ENCODE data around the gene FAM78A.

Gene FAM78A

GRCh38 chr9:131276094-131276888 lies at the start of gene FAM78A:
Gene FAM78A, minus strand, starts transcription at chr9:131276510. Its CDS starts 331 bp downstream, at chr9:131276179.
- no peak for DNase-seq (ENCODE audit: low spot score)

- DNase-seq (ENCODE audit: low spot score) = no peak
Measured at GRCh38 chr9:131324736-131325679, 48.7 kb upstream of the FAM78A start.

- DNase-seq (ENCODE audit: low spot score) = no peak
Measured at GRCh38 chr9:131323629-131324028, 47.3 kb upstream of the FAM78A start.

- DNase-seq (ENCODE audit: low spot score) = no peak
Measured at GRCh38 chr9:131320031-131320685, 43.8 kb upstream of the FAM78A start.

DNA sequence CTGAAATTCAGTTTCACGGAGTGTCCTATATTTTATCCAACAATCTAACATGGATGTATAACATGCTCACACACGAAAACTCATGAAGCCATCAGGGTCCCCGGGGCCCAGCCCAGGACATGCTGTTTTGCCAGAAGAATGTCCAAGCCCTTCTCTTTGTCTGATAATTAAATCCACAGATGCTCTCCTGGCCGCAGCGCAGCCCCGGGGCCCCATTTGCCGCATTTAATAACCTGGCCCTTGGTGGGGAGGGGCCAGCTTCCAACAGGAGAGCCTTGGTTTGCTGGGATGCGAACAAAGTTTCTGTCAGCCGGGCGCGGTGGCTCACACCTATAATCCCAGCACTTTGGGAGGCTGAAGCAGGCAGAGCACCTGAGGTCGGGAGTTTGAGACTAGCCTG lies 43.2 kb upstream of the FAM78A start:
- DNase-seq (ENCODE audit: low spot score) = no peak

DNA sequence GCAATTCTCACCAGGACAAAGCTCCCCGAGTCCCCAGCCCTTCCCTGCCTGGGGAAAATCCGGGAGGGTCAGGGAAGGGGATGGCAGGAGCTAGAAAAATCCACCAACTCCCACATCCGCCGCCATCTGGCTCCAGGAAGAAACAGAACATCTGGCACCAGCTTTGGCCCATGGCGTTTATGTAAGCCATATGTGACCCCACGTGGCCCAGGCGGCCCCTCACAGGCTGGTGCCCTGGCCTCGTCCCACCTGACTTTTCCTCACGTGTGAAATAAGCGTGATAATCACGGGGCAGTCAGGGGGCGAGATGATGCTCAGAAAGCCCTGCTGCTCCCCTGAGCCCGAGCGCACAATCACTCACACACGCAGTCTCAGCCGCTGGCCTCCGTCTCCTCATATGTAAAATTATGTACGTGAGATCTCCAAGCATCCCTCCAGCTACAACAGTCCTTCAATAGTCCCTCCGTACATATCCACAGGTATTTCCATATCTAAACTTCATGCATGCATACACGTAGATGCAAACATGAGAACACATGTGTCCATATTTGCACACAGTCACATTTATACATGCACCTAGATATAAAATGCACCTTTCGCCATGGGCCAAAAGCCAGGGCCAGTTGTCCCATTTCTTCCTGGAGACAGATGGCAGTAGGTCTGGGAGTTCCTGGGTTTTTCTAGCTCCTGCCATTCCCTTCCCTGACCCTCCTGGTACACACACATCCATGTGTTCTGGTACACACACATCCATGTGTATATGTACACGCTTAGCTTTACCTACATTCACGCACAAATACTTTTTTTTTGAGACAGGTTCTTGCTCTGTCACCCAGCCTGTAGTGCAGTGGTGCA lies 42.1 kb upstream of the FAM78A start:
- no peak for DNase-seq (ENCODE audit: low spot score)

DNA sequence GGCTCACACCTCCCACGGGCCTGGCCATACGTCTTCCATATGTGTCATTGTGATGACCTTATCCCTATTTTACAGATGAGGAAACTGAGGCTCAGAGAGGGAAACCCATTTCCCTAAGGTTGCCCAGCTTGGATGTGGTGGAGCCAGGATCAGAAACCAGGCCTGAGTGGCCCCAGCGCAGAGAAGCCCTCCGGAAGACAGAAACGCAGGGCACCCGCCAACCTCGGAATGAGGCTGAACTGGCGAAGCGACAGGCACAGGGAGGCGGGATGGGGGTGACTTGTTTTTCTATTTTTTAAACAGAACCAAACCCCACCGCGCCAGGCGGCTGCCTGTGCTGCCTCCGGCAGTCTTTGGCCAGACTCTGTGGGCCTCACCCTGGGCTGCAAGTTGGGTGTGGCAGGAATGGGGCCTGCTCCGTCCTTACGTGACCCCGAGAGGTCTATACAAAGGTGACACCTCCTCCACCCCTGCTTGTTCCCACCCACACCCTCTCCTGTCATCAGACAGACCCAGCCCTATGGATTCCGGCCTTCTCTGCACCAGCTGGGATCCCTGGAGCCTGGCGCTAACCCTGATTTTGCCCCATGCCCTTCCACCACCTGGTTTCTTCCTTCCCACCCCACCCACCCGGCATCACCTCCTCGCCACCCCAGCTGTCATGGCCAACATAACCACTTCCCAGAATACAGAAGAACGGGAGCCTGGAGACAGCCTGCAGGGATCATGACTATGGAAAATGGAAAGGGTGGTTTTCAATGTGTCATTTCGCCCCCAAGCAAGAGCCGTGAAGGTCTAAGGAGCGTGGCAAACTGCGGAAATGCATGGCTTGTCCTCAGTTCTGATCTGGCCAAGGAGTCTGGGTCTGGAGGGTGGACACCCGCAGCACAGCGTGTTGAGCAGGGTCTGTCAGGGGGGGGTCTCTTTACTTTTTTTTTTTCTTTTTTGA lies 36.8 kb upstream of the FAM78A start:
- DNase-seq (ENCODE audit: low spot score) = no peak

DNA sequence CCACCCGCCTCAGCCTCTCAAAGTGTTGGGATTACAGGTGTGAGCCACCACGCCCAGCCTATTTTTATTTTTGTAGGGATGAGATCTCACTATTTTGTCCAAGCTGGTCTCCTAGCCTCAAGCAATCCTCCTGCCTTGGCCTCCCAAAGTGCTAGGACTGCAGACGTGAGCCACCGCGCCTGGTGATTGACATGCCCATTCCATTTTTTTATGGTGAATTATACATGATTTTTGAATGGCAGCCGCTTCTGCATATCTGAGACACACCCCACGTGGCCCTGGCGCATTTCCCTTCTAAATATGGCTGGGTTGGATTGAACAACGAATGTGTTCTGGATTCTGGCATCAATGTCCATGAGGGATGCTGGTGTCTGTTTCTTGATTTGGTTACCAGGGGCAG lies 35.9 kb upstream of the FAM78A start:
- DNase-seq (ENCODE audit: low spot score) = no peak

DNA sequence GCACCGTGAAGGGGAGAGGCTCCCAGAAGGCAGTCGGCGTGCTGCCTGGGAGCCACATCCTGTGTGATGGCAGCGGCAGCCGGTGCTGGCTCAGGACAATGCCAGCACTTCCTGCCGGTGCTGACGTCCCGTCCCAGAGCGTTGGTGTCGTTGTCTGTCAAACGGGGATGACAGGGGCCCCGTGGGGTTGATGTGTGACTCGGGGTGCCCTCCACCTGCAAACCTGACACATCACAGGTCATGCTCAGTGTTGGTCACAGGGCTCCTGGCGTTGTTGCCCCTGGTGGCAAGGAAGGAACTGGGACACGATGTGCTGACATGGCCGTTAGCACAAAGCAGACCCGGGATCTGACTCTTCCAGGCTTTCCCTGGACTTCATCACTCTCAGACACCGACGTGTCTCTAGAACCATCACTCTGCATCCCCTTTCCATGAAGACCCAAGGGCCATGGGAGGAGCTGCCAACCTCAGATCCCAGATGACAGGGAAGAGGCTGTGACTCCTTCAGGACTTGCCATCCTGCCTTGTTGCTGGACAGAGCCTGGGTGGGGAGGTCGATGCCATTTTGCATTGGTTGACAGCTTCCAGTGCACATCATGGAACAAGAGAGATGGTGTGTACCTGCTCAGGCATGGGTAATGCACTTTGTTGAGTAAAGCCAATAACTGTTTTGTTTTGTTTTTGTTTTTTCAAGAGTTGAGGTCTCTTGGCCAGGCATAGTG lies 34.7 kb upstream of the FAM78A start:
- DNase-seq (ENCODE audit: low spot score) = peak; percentile 51

DNA sequence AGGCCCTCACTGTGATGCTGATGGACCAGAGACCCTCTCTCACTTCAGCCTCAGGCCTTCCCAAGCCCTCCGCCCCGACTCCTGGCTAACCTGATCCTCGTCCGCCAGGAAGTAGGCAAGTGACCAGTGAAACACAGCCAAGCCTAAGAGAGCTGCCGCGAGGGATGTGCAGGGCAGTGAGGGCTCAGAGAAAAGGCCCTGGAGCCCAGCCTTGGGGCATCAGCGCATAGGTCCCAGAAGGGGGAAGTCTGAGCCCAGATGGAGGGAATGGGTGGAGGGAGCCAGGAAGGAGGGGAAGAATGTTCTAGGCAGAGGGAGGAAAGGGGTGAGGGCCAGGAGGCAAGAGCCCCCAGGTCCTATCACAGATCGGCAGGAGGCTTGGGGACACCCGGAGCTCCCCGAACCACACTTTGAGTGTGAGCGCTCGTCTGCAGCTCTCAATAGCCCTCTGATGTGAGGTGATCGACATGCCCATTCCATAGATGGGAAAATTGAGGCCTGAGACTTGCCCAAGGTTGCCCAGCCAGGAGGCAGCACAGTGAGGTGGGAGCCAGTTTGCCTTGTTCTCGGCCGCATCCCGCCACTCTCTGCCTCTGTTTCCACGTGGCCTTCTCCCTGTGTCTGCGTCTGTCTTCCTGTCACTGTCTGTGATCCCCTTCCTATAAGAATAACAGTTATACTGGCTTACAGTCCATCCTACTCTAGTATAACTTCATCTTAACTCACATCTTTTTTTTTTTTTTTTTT lies 33.4 kb upstream of the FAM78A start:
- no peak for DNase-seq (ENCODE audit: low spot score)

- DNase-seq (ENCODE audit: low spot score) = no peak
Measured at GRCh38 chr9:131308906-131309529, 32.7 kb upstream of the FAM78A start.

DNA sequence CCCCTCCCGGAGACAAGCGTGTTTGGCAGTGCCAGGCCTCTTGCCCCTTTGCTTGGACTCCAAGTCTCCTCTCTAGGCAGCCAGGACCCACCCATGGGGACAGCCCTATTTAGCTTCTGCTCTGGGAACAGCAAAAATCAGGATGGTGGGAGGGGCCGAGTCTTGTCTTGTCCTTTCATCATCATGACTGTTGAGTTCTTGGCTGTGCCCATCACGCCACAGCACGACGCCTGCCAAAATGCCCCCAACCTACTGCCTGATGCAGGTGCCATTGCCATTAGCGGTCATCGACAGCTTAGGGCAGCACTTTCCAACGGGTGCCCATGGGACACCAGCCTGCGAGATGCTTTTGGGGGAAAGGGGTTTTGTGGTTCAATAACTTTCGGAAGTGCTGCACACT lies 32.1 kb upstream of the FAM78A start:
- no peak for DNase-seq (ENCODE audit: low spot score)

- no peak for DNase-seq (ENCODE audit: low spot score)
Measured at GRCh38 chr9:131307974-131308373, 31.7 kb upstream of the FAM78A start.

- DNase-seq (ENCODE audit: low spot score) = no peak
Measured at GRCh38 chr9:131306397-131307004, 30.2 kb upstream of the FAM78A start.

DNA sequence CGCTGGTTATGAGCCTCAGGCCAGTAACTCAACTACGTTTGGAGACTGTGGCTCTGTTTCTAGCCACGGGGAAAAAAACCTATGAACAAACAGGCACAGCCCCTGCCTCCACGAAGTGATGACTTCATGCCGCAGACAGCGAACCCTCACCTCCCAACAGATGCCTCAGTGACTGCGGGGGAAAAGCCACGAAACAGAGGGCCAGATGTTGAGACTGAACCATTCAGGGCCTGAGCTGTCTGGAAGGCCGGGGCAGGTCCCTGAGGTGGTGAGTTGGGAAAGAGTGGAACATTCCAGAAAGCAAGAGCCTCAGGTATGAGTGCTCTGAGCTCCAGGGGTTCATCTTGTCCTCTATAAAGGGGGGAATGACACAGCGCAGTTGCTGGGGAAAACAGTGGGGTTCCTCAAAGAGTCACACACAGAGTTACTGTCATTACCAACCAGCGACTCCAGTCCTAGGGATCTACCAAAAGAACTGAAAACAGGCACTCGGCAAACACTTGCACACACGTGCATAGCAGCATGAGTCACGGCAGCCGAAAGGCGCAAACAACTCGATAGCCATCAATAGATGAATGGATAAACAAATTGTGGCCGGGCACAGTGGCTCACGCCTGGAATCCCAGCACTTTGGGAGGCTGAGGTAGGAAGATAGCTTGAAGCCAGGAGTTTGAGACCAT lies 28.5 kb upstream of the FAM78A start:
- no peak for DNase-seq (ENCODE audit: low spot score)

DNA sequence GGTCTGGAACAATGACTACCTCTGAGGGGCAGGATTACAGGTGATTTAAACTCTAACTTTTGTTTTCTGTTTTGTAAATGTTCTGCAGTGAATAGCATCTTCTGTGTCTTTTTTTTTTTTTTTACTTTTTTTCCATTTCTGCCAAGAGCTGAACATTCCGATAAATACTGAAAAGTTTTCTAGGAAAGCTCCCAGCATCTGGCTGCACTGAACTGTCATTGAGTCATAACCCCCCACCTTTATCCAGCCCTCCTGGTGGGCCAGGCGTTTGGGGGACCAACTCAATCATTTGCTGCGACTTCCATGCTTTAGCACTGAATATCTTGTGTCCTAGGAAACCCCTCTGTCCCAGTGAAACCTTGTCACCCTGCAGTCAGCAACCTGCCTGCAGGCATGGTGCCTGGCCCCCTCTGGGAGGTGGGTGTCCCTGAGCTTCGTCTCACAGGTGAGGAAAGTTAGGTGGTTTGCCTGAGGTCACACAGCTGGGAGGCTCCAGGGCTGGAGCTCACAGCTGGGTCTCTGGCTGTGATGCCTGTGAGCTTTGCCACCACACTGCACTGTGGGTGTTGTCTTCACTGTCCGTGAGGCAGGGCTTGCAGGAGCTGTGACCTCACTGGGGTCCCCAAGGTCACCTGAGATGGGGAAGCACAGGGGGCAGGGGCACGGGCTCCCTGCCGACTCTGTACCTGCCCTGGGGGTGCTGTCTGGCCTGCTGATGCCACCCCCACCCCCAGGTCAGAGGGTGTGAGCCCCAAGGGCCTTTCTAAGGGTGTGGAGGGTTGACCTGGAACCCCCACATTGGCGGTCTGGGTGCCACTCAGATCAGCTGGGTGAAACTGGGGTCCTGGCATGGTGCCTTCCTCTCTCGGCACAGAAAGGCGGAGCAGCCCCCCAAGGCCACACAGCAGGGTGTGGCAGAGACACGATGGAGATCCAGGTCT lies 27.3 kb upstream of the FAM78A start:
- no peak for DNase-seq (ENCODE audit: low spot score)

Data from CD4-positive, alpha-beta T cell treated with Interleukin-2 at 100 ng/mL for 4 hours (primary cell).